Mesangial cell (primary cell): ENCODE data around the gene DNAJC19. TPM values are rescaled to one million over a fixed set of nuclear protein-coding genes. Genes with fewer than 3 reads are reported as not detected.

ENCODE experiments used
- total RNA-seq: library from RNA; depleted of rRNA; stranded (reverse); fragments of >200 nt; gene quantifications from 2 replicates; pipeline ENCODE4 v1.2.3, GENCODE V29; 2015

The DNAJC19 gene
- total RNA-seq, result 24.3 and 25.7 TPM in 2 replicates

GRCh38 chr3:180989291-180990163, at the start of gene DNAJC19:
Gene DNAJC19, minus strand, starts transcription at chr3:180989736. Its CDS starts 134 bp downstream, at chr3:180989602.

Other genes starting within 250 kb of the DNAJC19 start
- gene FXR1, start 77.1 kb downstream of the DNAJC19 start, total RNA-seq, result 69.4 and 72.0 TPM in 2 replicates